ENCODE measurements around the gene SULT1A3.
"Not testable (repeated sequence)": the region's sequence is repeated elsewhere in the genome, so short reads cannot be mapped to it uniquely, and the experiment has no call there.

DNA sequence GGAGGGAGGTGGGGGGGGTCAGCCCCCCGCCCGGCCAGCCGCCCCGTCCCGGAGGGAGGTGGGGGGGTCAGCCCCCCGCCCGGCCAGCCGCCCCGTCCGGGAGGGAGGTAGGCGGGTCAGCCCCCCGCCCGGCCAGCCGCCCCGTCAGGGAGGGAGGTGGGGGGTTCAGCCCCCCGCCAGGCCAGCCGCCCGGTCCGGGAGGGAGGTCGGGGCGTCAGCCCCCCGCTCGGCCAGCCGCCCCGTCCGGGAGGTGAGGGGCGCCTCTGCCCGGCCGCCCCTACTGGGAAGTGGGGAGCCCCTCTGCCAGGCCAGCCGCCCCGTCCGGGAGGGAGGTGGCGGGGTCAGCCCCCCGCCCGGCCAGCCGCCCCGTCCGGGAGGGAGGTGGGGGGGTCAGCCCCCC, 29.6 kb upstream of the SULT1A3 start:
- TF ChIP-seq, protein P1, sequence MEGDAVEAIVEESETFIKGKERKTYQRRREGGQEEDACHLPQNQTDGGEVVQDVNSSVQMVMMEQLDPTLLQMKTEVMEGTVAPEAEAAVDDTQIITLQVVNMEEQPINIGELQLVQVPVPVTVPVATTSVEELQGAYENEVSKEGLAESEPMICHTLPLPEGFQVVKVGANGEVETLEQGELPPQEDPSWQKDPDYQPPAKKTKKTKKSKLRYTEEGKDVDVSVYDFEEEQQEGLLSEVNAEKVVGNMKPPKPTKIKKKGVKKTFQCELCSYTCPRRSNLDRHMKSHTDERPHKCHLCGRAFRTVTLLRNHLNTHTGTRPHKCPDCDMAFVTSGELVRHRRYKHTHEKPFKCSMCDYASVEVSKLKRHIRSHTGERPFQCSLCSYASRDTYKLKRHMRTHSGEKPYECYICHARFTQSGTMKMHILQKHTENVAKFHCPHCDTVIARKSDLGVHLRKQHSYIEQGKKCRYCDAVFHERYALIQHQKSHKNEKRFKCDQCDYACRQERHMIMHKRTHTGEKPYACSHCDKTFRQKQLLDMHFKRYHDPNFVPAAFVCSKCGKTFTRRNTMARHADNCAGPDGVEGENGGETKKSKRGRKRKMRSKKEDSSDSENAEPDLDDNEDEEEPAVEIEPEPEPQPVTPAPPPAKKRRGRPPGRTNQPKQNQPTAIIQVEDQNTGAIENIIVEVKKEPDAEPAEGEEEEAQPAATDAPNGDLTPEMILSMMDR (IDR thresholded peaks at IDR 0.05) = not testable (repeated sequence)
- not testable (repeated sequence) for TF ChIP-seq POLR2A (IDR thresholded peaks at IDR 0.05)

Data from right lobe of liver (tissue), 4 donors.